Nucleus accumbens (tissue), 56 donors: ENCODE measurements around the gene CRISP3.
"Not testable (repeated sequence)": the region's sequence is repeated elsewhere in the genome, so short reads cannot be mapped to it uniquely, and the experiment has no call there.

Experiments used
- DNase-seq, 56 donors: peaks; one replicate each; lab custom pipeline; 2025; lab: John Stamatoyannopoulos, UW

Gene CRISP3

DNA sequence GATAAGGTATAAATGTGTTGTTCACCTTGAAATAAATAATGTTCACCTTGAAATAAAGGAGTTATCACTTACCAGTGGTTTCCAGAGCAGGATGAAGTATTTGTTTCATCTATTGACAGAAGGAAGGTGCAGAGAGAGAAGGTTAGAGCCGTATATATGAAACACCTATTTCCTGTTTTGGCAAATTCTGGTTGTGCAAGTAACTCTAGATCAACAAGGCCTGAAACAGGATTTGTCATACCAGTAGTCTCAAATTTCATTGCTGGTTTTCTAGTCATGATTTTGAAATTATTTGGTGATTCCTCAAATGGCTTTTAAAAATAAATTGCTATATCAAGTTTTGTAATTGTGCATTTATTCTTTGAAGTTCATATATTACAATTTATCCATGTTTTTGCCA, at the start of gene CRISP3:
Gene CRISP3, minus strand, starts transcription at position 130 of the 400 bp plus-strand sequence. Its CDS starts 21 bp downstream, at position 109.
- no peak for DNase-seq

- DNase-seq, result no peak
These were observed 46.2 kb upstream of the CRISP3 start for GRCh38 chr6:49790341-49790740.

DNA sequence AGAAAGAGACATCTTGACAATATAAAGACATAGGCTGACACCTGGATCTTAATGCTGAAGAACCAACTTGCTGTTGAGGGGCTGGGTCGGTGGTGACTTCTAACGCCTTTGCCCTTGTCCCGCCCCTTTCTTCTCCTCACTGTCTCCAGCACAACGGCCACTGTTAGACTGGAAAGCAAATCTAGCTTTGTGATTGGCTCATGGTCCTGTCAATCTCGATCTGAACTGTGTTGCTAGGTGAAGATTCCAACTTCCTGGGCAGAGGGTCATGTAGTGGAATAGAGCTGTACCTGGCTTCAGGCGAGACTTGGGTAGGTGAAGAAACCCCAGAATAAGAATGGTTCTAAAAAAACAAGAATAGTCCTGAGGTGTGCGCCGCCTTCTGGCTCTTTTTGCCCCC, 43.0 kb upstream of the CRISP3 start, which contains the start of gene PGK2:
Gene PGK2, minus strand, starts transcription at position 110 of the 400 bp plus-strand sequence. Its CDS starts 98 bp downstream, at position 12.
- no peak for DNase-seq

DNA sequence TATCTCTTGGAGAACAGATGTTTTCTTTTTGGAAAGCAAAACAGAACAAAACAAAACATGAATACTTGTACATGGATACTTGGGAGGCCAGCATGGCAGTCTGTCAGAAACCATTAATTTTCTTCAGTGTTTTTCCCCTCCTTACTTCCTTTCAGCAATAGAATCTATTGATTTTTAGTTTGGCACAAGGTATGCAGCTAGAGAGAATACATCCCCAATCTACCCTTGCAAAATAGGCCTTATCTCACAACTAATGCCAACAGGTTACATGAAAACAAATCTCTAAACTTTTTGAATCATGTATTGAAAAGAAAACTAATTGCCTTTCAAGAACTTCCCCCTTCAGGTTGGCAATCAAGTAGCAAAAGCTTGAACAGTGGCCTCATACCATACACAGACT, 40.1 kb upstream of the CRISP3 start:
- DNase-seq, result no peak

GRCh38 chr6:49782725-49783124, 38.5 kb upstream of the CRISP3 start:
- no peak for DNase-seq

GRCh38 chr6:49782293-49782692, 38.1 kb upstream of the CRISP3 start:
- no peak for DNase-seq

DNA sequence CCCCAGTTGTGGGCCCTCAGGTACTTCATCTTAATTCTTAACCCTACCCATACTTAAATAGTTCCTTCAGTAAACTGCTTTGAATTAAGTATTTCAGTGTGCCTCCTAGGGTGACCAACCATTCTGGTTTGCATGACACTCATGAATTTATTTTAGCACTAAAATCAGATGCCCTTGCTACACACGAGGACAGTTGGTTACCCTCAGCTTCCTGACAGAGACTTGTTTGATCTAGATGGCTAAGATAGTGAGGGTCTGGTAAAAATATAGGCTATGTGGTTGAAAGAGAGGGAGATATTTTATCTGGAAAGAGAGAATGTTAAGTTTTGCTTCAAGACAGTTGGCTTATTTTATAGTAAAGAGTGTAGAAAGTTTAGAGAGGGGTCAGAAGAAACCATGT, 32.3 kb upstream of the CRISP3 start:
- no peak for DNase-seq

GRCh38 chr6:49775043-49775442, 30.9 kb upstream of the CRISP3 start:
- no peak for DNase-seq

DNA sequence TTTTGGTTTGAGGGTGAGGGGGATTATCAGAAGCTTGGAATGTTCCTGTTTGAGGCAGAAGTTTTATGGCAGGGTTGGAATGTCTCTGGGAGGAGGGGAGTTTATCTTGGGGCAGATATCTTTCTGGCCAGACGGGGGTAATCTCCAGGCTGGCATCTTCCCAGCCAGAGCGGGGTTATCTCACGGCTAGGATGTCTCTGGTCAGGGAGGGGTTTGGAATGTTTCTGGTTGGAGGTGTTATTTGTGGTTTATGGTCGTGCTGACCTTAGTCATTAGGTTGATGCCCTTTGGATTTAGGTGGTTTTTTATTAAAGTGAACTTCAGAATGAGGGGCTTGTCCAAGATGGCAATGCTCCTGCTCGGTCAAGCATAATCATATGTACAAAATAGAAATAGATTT, 28.1 kb upstream of the CRISP3 start:
- no peak for DNase-seq

- no peak for DNase-seq
These were observed 22.6 kb upstream of the CRISP3 start for GRCh38 chr6:49766762-49767161.

GRCh38 chr6:49764571-49765236, 20.5 kb upstream of the CRISP3 start:
- DNase-seq, result no peak

GRCh38 chr6:49743429-49743828, 759 bp downstream of the CRISP3 start:
- no peak for DNase-seq

GRCh38 chr6:49739423-49739822, 4.8 kb downstream of the CRISP3 start:
- no peak for DNase-seq

GRCh38 chr6:49736017-49736508, 8.1 kb downstream of the CRISP3 start:
- DNase-seq, result no peak

DNA sequence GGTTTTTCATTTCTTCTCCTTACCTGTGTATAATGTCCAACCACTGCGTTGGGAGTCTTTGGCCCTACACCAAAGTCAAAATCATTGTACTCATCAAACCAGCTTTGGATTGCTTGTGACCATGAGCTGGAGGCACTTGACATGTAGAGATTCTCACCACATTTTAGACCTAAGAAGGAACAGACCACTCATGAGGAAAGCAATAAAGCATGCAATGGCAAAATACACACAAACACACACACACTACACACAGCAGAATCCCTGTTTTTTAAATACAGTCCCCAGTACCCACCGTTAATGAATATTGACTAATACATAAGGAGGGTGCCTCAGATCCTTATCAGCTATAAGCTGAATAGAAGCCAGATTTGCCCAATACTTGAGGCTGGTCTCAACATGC, 10.5 kb downstream of the CRISP3 start:
- no peak for DNase-seq

- no peak for DNase-seq
These were observed 11.4 kb downstream of the CRISP3 start for GRCh38 chr6:49732781-49733180.

DNA sequence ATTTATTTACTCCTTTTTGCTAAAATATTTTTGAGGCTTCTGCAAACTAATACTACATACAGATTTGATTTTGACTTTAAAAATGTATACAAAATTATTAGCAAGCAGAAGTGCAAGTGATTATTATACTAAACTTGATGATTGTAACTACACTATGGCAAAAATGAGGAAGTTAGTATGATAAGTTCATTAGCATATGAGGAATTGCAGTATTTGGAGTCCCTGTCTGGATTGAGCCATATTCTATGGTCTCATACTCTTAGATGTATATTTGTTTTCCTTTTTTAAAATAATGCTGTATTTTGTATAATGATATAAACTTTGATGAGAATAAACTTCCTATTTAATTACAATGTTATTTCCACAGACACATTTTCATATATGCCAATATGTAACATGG, 13.9 kb downstream of the CRISP3 start:
- no peak for DNase-seq

GRCh38 chr6:49723917-49724316, 20.3 kb downstream of the CRISP3 start:
- not testable (repeated sequence) for DNase-seq

- DNase-seq, result no peak
These were observed 22.9 kb downstream of the CRISP3 start for GRCh38 chr6:49721297-49721696.

- DNase-seq, result no peak
These were observed 23.8 kb downstream of the CRISP3 start for GRCh38 chr6:49720372-49720771.

GRCh38 chr6:49713346-49713745, 30.8 kb downstream of the CRISP3 start, which contains the start of gene CRISP2:
CRISP2 (minus strand) TSS chr6:49713543; CDS start chr6:49709196, 4,347 bp downstream.
- peak in 8 of 56 donors; percentile 1 to 21 (median 6) for DNase-seq

DNA sequence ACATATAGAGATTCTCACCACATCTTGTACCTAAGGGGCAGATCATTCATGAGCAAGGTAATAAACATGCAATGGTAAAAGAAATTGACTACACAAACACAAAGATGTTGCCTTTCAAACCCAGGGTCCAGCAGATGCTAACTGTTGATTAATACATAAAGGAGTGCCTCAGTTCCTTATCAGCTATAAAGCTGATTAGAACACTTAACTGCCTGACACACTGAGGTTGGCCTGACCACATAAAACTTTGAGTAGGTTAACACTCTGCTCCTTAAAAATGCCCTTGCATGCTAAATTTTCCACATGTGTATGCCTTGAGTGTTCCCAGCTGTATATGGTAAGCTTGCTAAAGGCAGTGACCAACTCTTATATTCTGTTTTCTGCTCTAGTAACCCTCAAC, 45.7 kb downstream of the CRISP3 start:
- no peak for DNase-seq
